Esophagus muscularis mucosa (tissue), 4 donors: ENCODE results near the gene ANKRD35. TPM values are rescaled to one million over a fixed set of nuclear protein-coding genes. Genes with fewer than 3 reads are reported as not detected.
"Not testable (repeated sequence)": the region's sequence is repeated elsewhere in the genome, so short reads cannot be mapped to it uniquely, and the experiment has no call there.

Experiments used
- DNase-seq: peaks from one replicate; pipeline ENCODE4 v3.0.0-alpha.2; 2017; ENCODE audit errors: extremely low spot score
- H3K27ac ChIP-seq, 4 donors: fragments of 200-600 bp; sonication (generic); replicated peaks in 1 of 4; 1 replicate in 3 of 4; 2 replicates in 1 of 4; pipeline ENCODE4 v1.5.1; 2016 to 2019; ENCODE audit warnings: mild to moderate bottlenecking in 1 of 4
- H3K27me3 ChIP-seq, 4 donors: fragments of 200-600 bp; sonication (generic); one replicate each; pipeline versions ENCODE4 v1.5.1 to v1.6.0; 2016 to 2019
- H3K36me3 ChIP-seq, 4 donors: fragments of 200-600 bp; sonication (generic); one replicate each; pipeline ENCODE4 v1.5.1; 2016 to 2019
- H3K4me1 ChIP-seq, 4 donors: fragments of 200-600 bp; sonication (generic); one replicate each; pipeline ENCODE4 v1.5.1; 2016 to 2019
- H3K4me3 ChIP-seq, 4 donors: fragments of 200-600 bp; sonication (generic); 1 replicate in 2 of 4; 2 replicates in 2 of 4; pipeline ENCODE4 v1.5.1; 2016 to 2019; ENCODE audit warnings: mild to moderate bottlenecking in 4 of 4, moderate library complexity in 1 of 4
- H3K9me3 ChIP-seq, 4 donors: fragments of 200-600 bp; sonication (generic); 1 replicate in 3 of 4; 2 replicates in 1 of 4; pipeline ENCODE4 v1.5.1; 2016 to 2019
- CTCF ChIP-seq, 3 experiments: fragments of 200-600 bp in 2 of 3; fragments of 450-650 bp in 1 of 3; sonication (generic) in 2 of 3; IDR thresholded peaks; one replicate each; pipeline ENCODE4 v1.5.1; 2017 to 2019; ENCODE audit warnings: antibody characterized with exemption in 3 of 3, mild to moderate bottlenecking in 2 of 3, moderate library complexity in 1 of 3
- EP300 ChIP-seq: sonication (generic); formaldehyde crosslinking; IDR thresholded peaks from one replicate; pipeline ENCODE4 v1.6.1; 2017; ENCODE audit warnings: antibody characterized with exemption
- POLR2A ChIP-seq: fragments of 450-650 bp; IDR thresholded peaks from one replicate; pipeline ENCODE4 v1.6.1; 2017; ENCODE audit warnings: antibody characterized with exemption, moderate library complexity, mild to moderate bottlenecking, low read depth
- POLR2AphosphoS5 ChIP-seq, 2 donors: sonication (generic); formaldehyde crosslinking; IDR thresholded peaks; one replicate each; pipeline ENCODE4 v1.6.1; 2017; ENCODE audit warnings: antibody characterized with exemption in 2 of 2
- WGBS: methylation state at CpG from one replicate; pipeline ENCODE4 v1.1.5; 2018; 5-methylcytosine and 5-hydroxymethylcytosine counted together
- intact Hi-C: fragments of 100-400 bp; cut with DNase I; formaldehyde crosslinking; loops from one replicate; pipeline ENCODE4 v1.15.1; 2023
- small RNA-seq, 3 donors: library from RNA; depleted of rRNA; stranded (forward); fragments of <200 nt; gene quantifications; one replicate each; pipeline ENCODE3, GENCODE V24; 2016
- total RNA-seq, 4 donors: library from RNA; depleted of rRNA; stranded (reverse); fragments of >200 nt; gene quantifications; one replicate each; pipeline versions ENCODE4 v1.1.0 to v1.2.1, GENCODE V29; 2016

ANKRD35 gene
- total RNA-seq, 4 donors from 2014 or later = 4.0 to 11.1 (median 8.4) TPM

- Histone ChIP-seq H3K27me3 (no peaks in the 10 kb centered on the region), H3K4me1 (peaks cover 8 to 28% (median 26%) of the 10 kb centered on the region in 4 donors), H3K9me3 (no peaks in the 10 kb centered on the region), H3K4me3 (peak overlapping the region; percentile 65 to 89 (median 84)), H3K27ac (peak overlapping the region; percentile 90 to 95 (median 90)), H3K36me3 (peaks cover 16 to 40% (median 35%) of the 10 kb centered on the region in 4 donors)
- DNase-seq = no peak
- intact Hi-C loops = loop anchor here (10.0 kb wide), 1 partner anchor 70 kb away; no protein-coding TSS in a partner anchor
- WGBS = 1% methylated on average over 7 of the region's 7 CpGs
- no peak for TF ChIP-seq EP300
- TF ChIP-seq POLR2A = no peak
- no peak for TF ChIP-seq POLR2AphosphoS5 (IDR thresholded peaks at IDR 0.05)
- no peak for TF ChIP-seq CTCF (IDR thresholded peaks at IDR 0.05)
Observed at GRCh38 chr1:145824499-145824842, 61.2 kb downstream of the ANKRD35 start.

GRCh38 chr1:145823565-145824498 is 61.8 kb downstream of the ANKRD35 start, which contains the start of the genes POLR3C and RNF115:
POLR3C (plus strand) TSS chr1:145824200; CDS start chr1:145825777, 1,577 bp downstream.
RNF115 (minus strand) TSS chr1:145824095; CDS start chr1:145823873, 222 bp downstream.
- Histone ChIP-seq H3K4me3 (peak within 1 kb of the TSS; percentile 65 to 89 (median 84)), H3K27me3 (no peaks in the 10 kb centered on the region), H3K36me3 (peaks cover 10 to 33% (median 29%) of the 10 kb centered on the region in 4 donors), H3K9me3 (no peaks in the 10 kb centered on the region), H3K27ac (peak within 1 kb of the TSS; percentile 90 to 95 (median 90)), H3K4me1 (peaks cover 8 to 30% (median 27%) of the 10 kb centered on the region in 4 donors)
- WGBS = under 1% methylated on average over 24 of the region's 89 CpGs
- TF ChIP-seq EP300 (no peak), POLR2AphosphoS5 (IDR thresholded peaks at IDR 0.05) (peak; percentile 90 to 95), POLR2A (peak; percentile 69), CTCF (IDR thresholded peaks at IDR 0.05) (peak in 1 of 3 experiments; percentile 4)
- intact Hi-C loops = loop anchor here (10.0 kb wide), 1 partner anchor 69 kb away; no protein-coding TSS in a partner anchor
- peak; percentile 98 for DNase-seq

- H3K4me3 ChIP-seq = peak overlapping the region in 3 of 4 donors; percentile 65 to 84 (median 83)
- H3K27me3 ChIP-seq, DNase-seq, H3K9me3 ChIP-seq: not testable (repeated sequence)
- peak overlapping the region; percentile 45 to 91 (median 90) for H3K27ac ChIP-seq
- intact Hi-C loops = loop anchor here (10.0 kb wide), 1 partner anchor 68 kb away; no protein-coding TSS in a partner anchor
- peaks cover under 1 to 23% (median 19%) of the 10 kb centered on the region in 4 donors for H3K36me3 ChIP-seq
- peaks cover 8 to 31% (median 28%) of the 10 kb centered on the region in 4 donors for H3K4me1 ChIP-seq
- WGBS = no CpG with 5 or more reads among the region's 16 CpGs
Observed at GRCh38 chr1:145822779-145823331, 62.8 kb downstream of the ANKRD35 start.

- H3K9me3 ChIP-seq, H3K36me3 ChIP-seq, H3K4me3 ChIP-seq, H3K27me3 ChIP-seq, DNase-seq, H3K4me1 ChIP-seq, intact Hi-C loops: not testable (repeated sequence)
- peak overlapping the region in 1 of 4 donors; percentile 41 for H3K27ac ChIP-seq
- WGBS = 45% methylated on average over 2 of the region's 6 CpGs
Observed at GRCh38 chr1:145818095-145818494, 67.6 kb downstream of the ANKRD35 start.

Small RNA genes lying within 50 kb of the gene (small RNA-seq; reads per million reads assigned to genes)
- gene MIR6736 = 0 reads per million in 3 donors

Other genes with a start within 250 kb of the ANKRD35 start
- gene PDZK1, start 178.5 kb downstream of the ANKRD35 start, total RNA-seq = under 1 TPM in 1 of 4 donors, not detected in 3; 0.75 TPM
- under 1 TPM in 1 of 4 donors, not detected in 3; 0.26 TPM for gene CD160, start 166.4 kb downstream of the ANKRD35 start, total RNA-seq
- 10 to 100 TPM; 37.8 to 46.3 (median 40.3) TPM for gene RNF115, start 61.8 kb downstream of the ANKRD35 start, total RNA-seq
- 10 to 100 TPM; 22.3 to 34.1 (median 27.8) TPM for gene POLR3C, start 61.7 kb downstream of the ANKRD35 start, total RNA-seq
- 1 to 10 TPM; 1.2 to 3.6 (median 1.6) TPM for gene NUDT17, start 40.2 kb downstream of the ANKRD35 start, total RNA-seq
- 10 to 100 TPM; 11.9 to 25.3 (median 22.9) TPM for gene PIAS3, start 26.8 kb downstream of the ANKRD35 start, total RNA-seq
- 1 to 10 TPM; 1.7 to 7.2 (median 3.8) TPM for gene ITGA10, start 24.2 kb upstream of the ANKRD35 start, total RNA-seq
- gene PEX11B, start 32.9 kb upstream of the ANKRD35 start, total RNA-seq = 10 to 100 TPM; 18.3 to 21.2 (median 20.0) TPM
- gene RBM8A, start 41.6 kb upstream of the ANKRD35 start, total RNA-seq = 100 to 1,000 TPM in 1 of 4 donors, 10 to 100 TPM in 3; 42.8 to 119 (median 69.7) TPM
- gene LIX1L, start 72.2 kb upstream of the ANKRD35 start, total RNA-seq = 10 to 100 TPM; 33.2 to 55.0 (median 41.7) TPM
- gene ANKRD34A, start 78.7 kb upstream of the ANKRD35 start, total RNA-seq = 1 to 10 TPM in 3 of 4 donors, under 1 TPM in 1; 0.66 to 1.7 (median 1.3) TPM
- gene POLR3GL, start 78.8 kb upstream of the ANKRD35 start, total RNA-seq = 10 to 100 TPM; 29.0 to 41.5 (median 35.5) TPM
- 1,000 to 10,000 TPM; 1,186 to 4,171 (median 2,482) TPM for gene TXNIP, start 110.7 kb upstream of the ANKRD35 start, total RNA-seq
- gene HJV, start 135.9 kb upstream of the ANKRD35 start, total RNA-seq = not detected